ENCODE data around the gene PRND.

GRCh38 chr20:4771004-4771403 lies 49.3 kb downstream of the PRND start:
- TF ChIP-seq CTCF (IDR thresholded peaks at IDR 0.05) = no peak
- no peak for TF ChIP-seq EZH2 (IDR thresholded peaks at IDR 0.05; ENCODE audit: borderline replicate concordance, insufficient read depth, low read depth, low read length, poor library complexity, severe bottlenecking)
